ENCODE results near the gene ESR2.

GRCh38 chr14:64234877-64235651 lies 59.1 kb downstream of the ESR2 start:
- TF ChIP-seq, protein P1, sequence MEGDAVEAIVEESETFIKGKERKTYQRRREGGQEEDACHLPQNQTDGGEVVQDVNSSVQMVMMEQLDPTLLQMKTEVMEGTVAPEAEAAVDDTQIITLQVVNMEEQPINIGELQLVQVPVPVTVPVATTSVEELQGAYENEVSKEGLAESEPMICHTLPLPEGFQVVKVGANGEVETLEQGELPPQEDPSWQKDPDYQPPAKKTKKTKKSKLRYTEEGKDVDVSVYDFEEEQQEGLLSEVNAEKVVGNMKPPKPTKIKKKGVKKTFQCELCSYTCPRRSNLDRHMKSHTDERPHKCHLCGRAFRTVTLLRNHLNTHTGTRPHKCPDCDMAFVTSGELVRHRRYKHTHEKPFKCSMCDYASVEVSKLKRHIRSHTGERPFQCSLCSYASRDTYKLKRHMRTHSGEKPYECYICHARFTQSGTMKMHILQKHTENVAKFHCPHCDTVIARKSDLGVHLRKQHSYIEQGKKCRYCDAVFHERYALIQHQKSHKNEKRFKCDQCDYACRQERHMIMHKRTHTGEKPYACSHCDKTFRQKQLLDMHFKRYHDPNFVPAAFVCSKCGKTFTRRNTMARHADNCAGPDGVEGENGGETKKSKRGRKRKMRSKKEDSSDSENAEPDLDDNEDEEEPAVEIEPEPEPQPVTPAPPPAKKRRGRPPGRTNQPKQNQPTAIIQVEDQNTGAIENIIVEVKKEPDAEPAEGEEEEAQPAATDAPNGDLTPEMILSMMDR (IDR thresholded peaks at IDR 0.05) = no peak
- TF ChIP-seq POLR2A (IDR thresholded peaks at IDR 0.05) = no peak
